Stimulated activated CD8-positive, alpha-beta memory T cell treated with anti-CD3 and anti-CD28 coated beads, Interleukin-4, amount 100 ng/mL, for 48 hours (primary cell): ENCODE measurements around the gene MINDY4B.

Experiments used
- DNase-seq: peaks from one replicate; pipeline ENCODE4 v3.0.0-alpha.2; 2020

The MINDY4B gene

GRCh38 chr3:150843241-150843640 is 62.0 kb downstream of the MINDY4B start:
- DNase-seq: no peak

- DNase-seq: no peak
These were observed 64.3 kb downstream of the MINDY4B start for GRCh38 chr3:150840802-150841515.

GRCh38 chr3:150830745-150831144 is 74.5 kb downstream of the MINDY4B start:
- DNase-seq: no peak

DNA sequence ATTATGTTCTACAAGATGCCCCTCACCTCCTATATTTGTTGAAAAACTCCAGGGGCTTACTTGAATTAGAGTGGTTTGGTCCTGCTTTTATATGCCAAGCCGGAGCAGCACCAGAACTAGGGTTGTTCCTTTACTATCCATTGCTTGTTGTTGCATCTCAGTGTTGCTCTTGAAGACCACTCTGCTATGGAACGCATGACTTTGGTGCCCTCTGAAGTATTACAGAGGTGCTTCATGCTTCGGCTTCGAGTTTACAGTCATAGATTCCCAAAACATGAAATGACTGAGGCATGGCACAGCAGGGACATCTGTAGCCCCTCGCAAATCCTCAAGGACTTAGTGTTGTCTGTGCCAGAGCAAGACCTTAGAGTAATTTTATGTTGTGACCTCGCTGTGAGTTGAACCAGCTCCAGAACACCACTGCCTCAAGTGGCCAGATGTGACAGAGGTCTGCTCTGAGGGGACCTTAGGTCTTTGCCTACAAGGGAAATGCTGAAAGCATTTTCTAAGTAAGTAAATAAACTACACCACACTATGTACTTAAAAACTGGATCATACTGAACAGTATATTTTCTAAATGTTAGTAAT is 75.1 kb downstream of the MINDY4B start:
- no peak for DNase-seq

DNA sequence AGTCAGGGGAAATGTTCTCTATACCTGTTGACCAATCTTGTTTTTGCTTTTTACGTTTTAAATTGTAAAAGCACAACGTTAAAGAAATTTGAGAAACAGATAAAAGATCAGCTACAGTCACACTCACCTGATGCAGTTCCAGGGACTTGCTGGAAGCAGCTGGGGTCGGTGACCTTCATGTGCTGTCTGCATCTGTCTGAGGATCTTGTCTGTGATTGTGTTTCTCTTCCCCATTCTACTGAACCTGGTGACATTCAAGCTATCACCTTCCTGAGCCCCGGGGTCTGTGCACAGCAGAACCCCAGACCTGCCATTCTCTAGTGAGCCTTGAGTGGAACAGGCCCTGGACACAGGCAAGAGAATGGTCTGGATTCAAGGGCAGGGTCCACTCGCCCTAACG is 75.8 kb downstream of the MINDY4B start:
- no peak for DNase-seq

DNA sequence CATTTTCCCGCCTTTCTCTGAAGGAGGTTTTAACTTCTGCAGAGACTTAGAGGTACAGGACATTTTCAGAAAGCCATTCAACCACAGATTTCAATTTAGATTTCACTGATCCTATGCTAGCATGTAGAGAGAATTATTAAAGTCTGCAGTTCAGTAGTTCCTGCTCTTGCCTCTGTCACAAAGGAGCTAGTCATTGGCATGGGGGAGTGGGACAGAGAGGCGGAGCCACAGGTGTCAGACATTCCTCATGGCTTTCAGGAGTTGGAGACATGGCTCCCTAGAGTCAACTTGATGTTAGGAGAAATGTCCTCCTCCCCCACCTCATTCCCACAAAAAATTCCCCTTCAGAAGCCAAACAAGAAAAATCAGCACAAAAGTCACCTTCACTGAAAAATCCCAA is 76.2 kb downstream of the MINDY4B start:
- no peak for DNase-seq

DNA sequence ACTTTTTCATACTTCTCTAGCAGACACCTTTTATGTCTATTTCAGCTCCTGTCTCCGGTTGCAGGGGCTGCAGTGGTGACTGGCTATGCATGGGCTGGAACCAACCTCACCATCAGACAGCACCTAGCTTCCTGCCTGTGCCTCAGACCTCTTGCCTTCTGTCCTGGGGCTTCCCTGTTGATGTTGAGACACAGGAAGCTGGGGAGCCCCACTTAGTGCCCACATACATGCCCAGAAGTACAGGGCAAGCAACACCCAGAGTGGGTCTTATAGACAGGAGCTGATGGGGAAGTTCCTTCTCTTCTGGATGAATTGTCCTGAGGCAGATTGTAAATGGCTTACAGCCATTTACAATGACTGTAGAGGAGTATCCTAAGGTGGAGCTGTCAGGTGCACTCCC is 77.0 kb downstream of the MINDY4B start:
- no peak for DNase-seq

DNA sequence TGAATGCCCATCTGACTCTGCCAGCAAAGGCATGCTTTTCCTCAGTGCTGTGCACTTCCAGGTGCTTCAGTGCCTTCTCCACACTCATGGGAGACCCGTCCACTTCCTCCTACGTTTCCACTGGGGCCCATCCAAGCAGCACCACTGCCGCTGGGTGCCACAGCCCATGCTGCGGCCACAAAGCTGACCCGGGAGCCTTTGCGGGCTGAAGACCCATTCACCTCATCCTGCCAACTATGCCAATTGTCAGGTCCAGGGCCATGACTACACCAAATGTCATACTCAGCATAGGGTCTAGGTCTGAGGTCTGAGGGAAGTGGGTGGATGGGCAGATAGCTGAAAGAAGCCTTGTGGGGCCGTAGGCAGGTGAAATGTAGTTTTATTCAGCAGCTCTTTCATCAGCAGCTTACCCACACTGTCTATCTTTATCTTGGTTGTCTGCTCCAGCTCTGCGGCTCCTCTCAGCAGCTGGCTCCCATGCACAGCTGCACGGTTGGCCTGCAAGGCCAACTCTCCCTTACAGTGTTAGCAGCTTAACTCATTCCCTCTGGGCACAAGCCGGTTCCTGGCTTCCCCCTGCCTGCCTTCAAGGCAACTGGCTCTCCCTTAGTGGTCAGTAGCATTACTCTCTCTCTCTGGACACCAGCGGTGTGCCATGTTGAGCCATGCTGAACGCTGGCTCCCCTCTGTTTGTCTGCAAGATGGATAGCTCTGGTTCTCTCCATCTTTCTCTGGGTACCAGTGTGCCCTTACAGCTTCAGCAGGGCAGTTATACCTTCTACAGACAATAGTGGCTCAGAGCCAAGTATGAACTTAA is 78.6 kb downstream of the MINDY4B start:
- no peak for DNase-seq

DNA sequence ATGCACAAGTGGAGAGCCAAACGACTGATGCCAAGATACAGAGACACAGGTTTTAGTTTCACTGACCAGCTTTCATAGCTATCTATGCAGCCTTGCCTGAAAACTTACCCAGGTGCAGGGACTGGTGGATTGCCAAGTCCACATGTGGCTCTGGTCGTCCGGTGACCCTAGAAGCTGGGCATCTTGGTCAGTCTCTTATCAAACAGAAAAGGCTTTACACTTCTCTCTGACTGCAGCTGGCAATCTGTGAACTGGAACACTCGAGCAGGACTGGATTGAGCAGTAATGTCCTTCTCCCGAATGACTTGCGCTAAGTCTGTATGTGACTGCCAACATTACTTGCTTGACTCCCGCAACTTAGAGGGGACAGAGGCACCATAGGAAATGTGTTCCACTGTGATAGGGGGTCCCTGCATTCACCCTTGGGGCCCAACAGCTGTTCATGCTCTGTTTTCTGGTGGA is 79.3 kb downstream of the MINDY4B start:
- DNase-seq: no peak

GRCh38 chr3:150825192-150825915 is 79.9 kb downstream of the MINDY4B start:
- DNase-seq: no peak

DNA sequence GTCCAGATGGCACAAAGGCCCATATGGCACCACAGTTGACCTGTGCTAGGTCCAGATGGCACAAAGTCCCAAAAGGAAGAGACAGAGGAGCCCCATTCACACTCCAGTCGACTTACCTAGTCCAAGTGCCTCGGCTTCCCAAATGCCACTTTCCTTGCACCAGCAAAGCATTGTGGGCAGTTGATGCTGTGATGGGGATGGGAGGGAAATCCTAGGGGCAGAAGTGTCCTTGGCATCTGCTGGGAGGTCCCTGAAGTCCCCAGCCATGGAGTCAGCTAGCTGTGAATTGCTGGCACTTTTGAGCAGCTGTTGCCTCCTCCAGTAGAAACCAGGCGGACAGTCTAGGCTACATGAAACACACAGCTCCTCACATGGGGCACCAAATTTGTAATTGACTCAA is 82.0 kb downstream of the MINDY4B start:
- DNase-seq: no peak

GRCh38 chr3:150822636-150823035 is 82.6 kb downstream of the MINDY4B start:
- DNase-seq: no peak
